Ishikawa (cell line): ENCODE measurements around the gene RMI1.

Experiments
- CEBPB ChIP-seq: IDR thresholded peaks from 2 replicates; pipeline ENCODE4 v1.6.1; 2012
- MAX ChIP-seq: IDR thresholded peaks from 2 replicates; pipeline ENCODE4 v1.6.1; 2012
- REST ChIP-seq: IDR thresholded peaks from 2 replicates; pipeline ENCODE4 v1.6.1; 2012; ENCODE audit warnings: low read depth, mild to moderate bottlenecking
- TAF1 ChIP-seq: IDR thresholded peaks from 2 replicates; pipeline ENCODE4 v1.6.1; 2012; ENCODE audit warnings: low read depth, mild to moderate bottlenecking
- TEAD4 ChIP-seq: IDR thresholded peaks from 2 replicates; pipeline ENCODE4 v1.6.1; 2012
- USF1 ChIP-seq: IDR thresholded peaks from 2 replicates; pipeline ENCODE4 v1.6.1; 2012

- TF ChIP-seq TEAD4 (peak; percentile 41; the same call in 1 of the 2 replicates), TAF1 (0 out of 2 replicates have a peak, but pooled peaks have one; percentile 0), REST (no peak), USF1 (peak; percentile 8; the same call in 1 of the 2 replicates), MAX (peak; percentile 82), CEBPB (no peak)
Measured at GRCh38 chr9:83978992-83979811, 1.4 kb upstream of the RMI1 start.
